IPS-18a (cell line): ENCODE results near the gene GTF3C1.

Source experiments
- H3K27ac ChIP-seq: one replicate; pipeline ENCODE4 v1.5.1; 2013; ENCODE audit warnings: low read length
- H3K27me3 ChIP-seq: one replicate; pipeline ENCODE4 v1.6.1; 2013; ENCODE audit warnings: mild to moderate bottlenecking, low read length; ENCODE audit not compliant: control insufficient read depth, insufficient read depth
- H3K36me3 ChIP-seq: one replicate; pipeline ENCODE4 v1.6.1; 2013; ENCODE audit warnings: low read depth, low read length; ENCODE audit not compliant: control insufficient read depth
- H3K4me1 ChIP-seq: one replicate; pipeline ENCODE4 v1.6.1; 2013; ENCODE audit warnings: low read depth, low read length; ENCODE audit not compliant: control insufficient read depth
- H3K4me3 ChIP-seq: one replicate; pipeline ENCODE4 v1.5.1; 2013; ENCODE audit warnings: low read length
- H3K9ac ChIP-seq: one replicate; pipeline ENCODE4 v1.6.1; 2013; ENCODE audit warnings: mild to moderate bottlenecking, low read length, moderate library complexity
- H3K9me3 ChIP-seq: one replicate; pipeline ENCODE4 v1.6.1; 2013; ENCODE audit warnings: low read depth, low read length; ENCODE audit not compliant: control insufficient read depth

Gene GTF3C1

GRCh38 chr16:27558932-27559331 is 9.2 kb upstream of the GTF3C1 start:
- Histone ChIP-seq H3K36me3 (no peaks in the 10 kb centered on the region), H3K9ac (no peak overlapping the region), H3K27ac (no peak overlapping the region), H3K4me1 (no peaks in the 10 kb centered on the region), H3K9me3 (no peaks in the 10 kb centered on the region), H3K27me3 (no peaks in the 10 kb centered on the region), H3K4me3 (no peak overlapping the region)

- H3K4me1 ChIP-seq, result no peaks in the 10 kb centered on the region
- no peak overlapping the region for H3K4me3 ChIP-seq
- H3K9me3 ChIP-seq, result no peaks in the 10 kb centered on the region
- H3K36me3 ChIP-seq, result no peaks in the 10 kb centered on the region
- no peaks in the 10 kb centered on the region for H3K27me3 ChIP-seq
- no peak overlapping the region for H3K9ac ChIP-seq
- no peak overlapping the region for H3K27ac ChIP-seq
Observed at GRCh38 chr16:27558434-27558833, 8.7 kb upstream of the GTF3C1 start.

GRCh38 chr16:27556471-27556870 is 6.8 kb upstream of the GTF3C1 start:
- Histone ChIP-seq H3K36me3 (no peaks in the 10 kb centered on the region), H3K9ac (no peak overlapping the region), H3K27ac (no peak overlapping the region), H3K4me1 (no peaks in the 10 kb centered on the region), H3K27me3 (no peaks in the 10 kb centered on the region), H3K9me3 (no peaks in the 10 kb centered on the region), H3K4me3 (no peak overlapping the region)

GRCh38 chr16:27551036-27551435 is 1.3 kb upstream of the GTF3C1 start:
- no peak overlapping the region for H3K27ac ChIP-seq

GRCh38 chr16:27550582-27550920 is 838 bp upstream of the GTF3C1 start:
- Histone ChIP-seq H3K36me3 (peaks cover 1% of the 10 kb centered on the region), H3K4me1 (peaks cover 4% of the 10 kb centered on the region), H3K9me3 (no peaks in the 10 kb centered on the region), H3K9ac (peak overlapping the region; percentile 75), H3K4me3 (peak overlapping the region; percentile 92), H3K27me3 (no peaks in the 10 kb centered on the region), H3K27ac (no peak overlapping the region)

More at GRCh38 chr16:27551036-27551435, 1.3 kb upstream of the GTF3C1 start:
- Histone ChIP-seq H3K27me3 (no peaks in the 10 kb centered on the region), H3K4me3 (peak overlapping the region; percentile 92), H3K4me1 (peaks cover 4% of the 10 kb centered on the region), H3K9ac (no peak overlapping the region), H3K36me3 (no peaks in the 10 kb centered on the region), H3K9me3 (no peaks in the 10 kb centered on the region)

- Histone ChIP-seq H3K27me3 (no peaks in the 10 kb centered on the region), H3K27ac (no peak overlapping the region), H3K9me3 (no peaks in the 10 kb centered on the region), H3K4me3 (peak overlapping the region; percentile 92), H3K4me1 (peaks cover 4% of the 10 kb centered on the region), H3K9ac (peak overlapping the region; percentile 72), H3K36me3 (peaks cover 12% of the 10 kb centered on the region)
Observed at GRCh38 chr16:27549464-27549745, 308 bp downstream of the GTF3C1 start.

GRCh38 chr16:27547851-27548250 is 1.9 kb downstream of the GTF3C1 start:
- Histone ChIP-seq H3K27ac (no peak overlapping the region), H3K4me3 (no peak overlapping the region), H3K9ac (no peak overlapping the region)

GRCh38 chr16:27547134-27547533 is 2.6 kb downstream of the GTF3C1 start:
- Histone ChIP-seq H3K27me3 (no peaks in the 10 kb centered on the region), H3K4me1 (peaks cover 4% of the 10 kb centered on the region), H3K27ac (no peak overlapping the region), H3K9me3 (no peaks in the 10 kb centered on the region), H3K4me3 (no peak overlapping the region), H3K9ac (no peak overlapping the region), H3K36me3 (peaks cover 32% of the 10 kb centered on the region)

More at GRCh38 chr16:27547851-27548250, 1.9 kb downstream of the GTF3C1 start:
- Histone ChIP-seq H3K9me3 (no peaks in the 10 kb centered on the region), H3K4me1 (peaks cover 4% of the 10 kb centered on the region), H3K36me3 (peaks cover 26% of the 10 kb centered on the region), H3K27me3 (no peaks in the 10 kb centered on the region)

- Histone ChIP-seq H3K9me3 (no peaks in the 10 kb centered on the region), H3K4me3 (no peak overlapping the region), H3K36me3 (peaks cover 56% of the 10 kb centered on the region), H3K27ac (no peak overlapping the region), H3K4me1 (peaks cover 4% of the 10 kb centered on the region), H3K9ac (no peak overlapping the region), H3K27me3 (no peaks in the 10 kb centered on the region)
Observed at GRCh38 chr16:27544671-27545070, 5.0 kb downstream of the GTF3C1 start.

GRCh38 chr16:27543801-27544200 is 5.9 kb downstream of the GTF3C1 start:
- no peaks in the 10 kb centered on the region for H3K9me3 ChIP-seq
- H3K4me3 ChIP-seq, result no peak overlapping the region
- H3K27ac ChIP-seq, result no peak overlapping the region
- H3K9ac ChIP-seq, result no peak overlapping the region
- H3K36me3 ChIP-seq, result peaks cover 65% of the 10 kb centered on the region
- H3K4me1 ChIP-seq, result peaks cover 4% of the 10 kb centered on the region
- H3K27me3 ChIP-seq, result no peaks in the 10 kb centered on the region

GRCh38 chr16:27539636-27540035 is 10.1 kb downstream of the GTF3C1 start:
- H3K27ac ChIP-seq, result no peak overlapping the region
- H3K27me3 ChIP-seq, result no peaks in the 10 kb centered on the region
- no peaks in the 10 kb centered on the region for H3K9me3 ChIP-seq
- H3K4me1 ChIP-seq, result no peaks in the 10 kb centered on the region
- peaks cover 93% of the 10 kb centered on the region for H3K36me3 ChIP-seq
- no peak overlapping the region for H3K4me3 ChIP-seq
- no peak overlapping the region for H3K9ac ChIP-seq

- Histone ChIP-seq H3K36me3 (peaks cover 91% of the 10 kb centered on the region), H3K4me3 (no peak overlapping the region), H3K9me3 (no peaks in the 10 kb centered on the region), H3K27ac (no peak overlapping the region), H3K27me3 (no peaks in the 10 kb centered on the region), H3K4me1 (no peaks in the 10 kb centered on the region), H3K9ac (no peak overlapping the region)
Observed at GRCh38 chr16:27539120-27539519, 10.6 kb downstream of the GTF3C1 start.
